Right ventricle myocardium inferior (tissue), 1 donor: ENCODE measurements around the gene RENBP. TPM values are rescaled to one million over a fixed set of nuclear protein-coding genes. Genes with fewer than 3 reads are reported as not detected.
A peak's percentile ranks its signal among the peaks of the same experiment; 100 is the strongest.

ENCODE experiments used
- ATAC-seq: fragments of 200-7000 bp; cut with Tn5 transposase; one replicate; pipeline ENCODE4 v1.9.1; 2020; ENCODE audit warnings: mild to moderate bottlenecking, moderate library complexity
- DNase-seq: peaks from one replicate; pipeline ENCODE4 v3.0.0; 2021; ENCODE audit errors: missing footprints
- intact Hi-C: fragments of 100-400 bp; cut with DNase I; formaldehyde crosslinking; loops from one replicate; pipeline ENCODE4 v1.11.0; 2022
- total RNA-seq: library from RNA; stranded (reverse); fragmentation: NEBNext Ultra II Directional; extraction: Animal tissue kit (Norgen Biotek cat#: 25700); gene quantifications from one replicate; pipeline ENCODE4 v1.2.1, GENCODE V29; 2021
- donor health status: DM: no; HTN: yes; CAD: no; lungs with severe emphysema.

Gene RENBP
- total RNA-seq, 1 donor from 2014 or later, result 8.8 TPM

- intact Hi-C loops, result no loop called here
- ATAC-seq (no peak), DNase-seq (no peak)
Observed at GRCh38 chrX:153909024-153909979, 35.1 kb downstream of the RENBP start.

- ATAC-seq (no peak), DNase-seq (no peak)
- intact Hi-C loops, result no loop called here
Observed at GRCh38 chrX:153908219-153908860, 36.1 kb downstream of the RENBP start.

GRCh38 chrX:153907456-153907855 lies 37.0 kb downstream of the RENBP start:
- intact Hi-C loops, result no loop called here
- DNase-seq (no peak), ATAC-seq (no peak)

GRCh38 chrX:153906126-153906917 lies 38.1 kb downstream of the RENBP start:
- intact Hi-C loops, result no loop called here
- DNase-seq (no peak), ATAC-seq (no peak)

GRCh38 chrX:153905481-153906095 lies 38.9 kb downstream of the RENBP start:
- ATAC-seq (no peak), DNase-seq (no peak)
- intact Hi-C loops, result no loop called here

- DNase-seq, result no peak
- no peak for ATAC-seq
- intact Hi-C loops, result no loop called here
Observed at GRCh38 chrX:153903991-153904957, 40.2 kb downstream of the RENBP start, which contains the start of gene AVPR2. Gene AVPR2, plus strand, starts transcription at chrX:153904673. Its CDS starts 473 bp downstream, at chrX:153905146.

- no peak for DNase-seq
- intact Hi-C loops, result no loop called here
Observed at GRCh38 chrX:153903238-153903980, 41.0 kb downstream of the RENBP start.

GRCh38 chrX:153902385-153902784 lies 42.1 kb downstream of the RENBP start:
- no peak for ATAC-seq
- intact Hi-C loops, result no loop called here
- DNase-seq, result no peak

More at GRCh38 chrX:153903238-153903980, 41.0 kb downstream of the RENBP start:
- ATAC-seq, result peak; percentile 52

- ATAC-seq, result no peak
- DNase-seq, result no peak
- intact Hi-C loops, result no loop called here
Observed at GRCh38 chrX:153901753-153902140, 42.7 kb downstream of the RENBP start.

- ATAC-seq (peak; percentile 73), DNase-seq (peak; percentile 82)
- intact Hi-C loops, result no loop called here
Observed at GRCh38 chrX:153900831-153901752, 43.4 kb downstream of the RENBP start.

GRCh38 chrX:153897899-153898298 lies 46.5 kb downstream of the RENBP start:
- intact Hi-C loops, result no loop called here
- ATAC-seq (no peak), DNase-seq (no peak)

- intact Hi-C loops, result no loop called here
- DNase-seq (no peak), ATAC-seq (no peak)
Observed at GRCh38 chrX:153889123-153889522, 55.3 kb downstream of the RENBP start.

GRCh38 chrX:153888344-153888743 lies 56.1 kb downstream of the RENBP start:
- intact Hi-C loops, result no loop called here
- ATAC-seq (no peak), DNase-seq (no peak)

GRCh38 chrX:153887385-153887784 lies 57.1 kb downstream of the RENBP start:
- intact Hi-C loops, result no loop called here
- ATAC-seq, result no peak
- DNase-seq, result no peak

- intact Hi-C loops, result no loop called here
- ATAC-seq (no peak), DNase-seq (no peak)
Observed at GRCh38 chrX:153886915-153887314, 57.5 kb downstream of the RENBP start.
